ENCODE measurements around the gene SH3TC1.

Gene SH3TC1

GRCh38 chr4:8233672-8234484 is 34.8 kb downstream of the SH3TC1 start:
- H3K4me1 ChIP-seq (ENCODE audit: insufficient read depth, insufficient read length): peaks cover 3% of the 10 kb centered on the region
- no peaks in the 10 kb centered on the region for H3K9me3 ChIP-seq (ENCODE audit: insufficient read depth, low read length)
- no peak overlapping the region for H3K4me3 ChIP-seq (ENCODE audit: insufficient read length, low read depth)
- H3K36me3 ChIP-seq (ENCODE audit: insufficient read depth, insufficient read length, low read length): no peaks in the 10 kb centered on the region
- peaks cover 3% of the 10 kb centered on the region for H3K27me3 ChIP-seq (ENCODE audit: insufficient read depth, insufficient read length)
- DNase-seq (ENCODE audit: low read depth, low spot score): no peak
- H3K9ac ChIP-seq (ENCODE audit: insufficient read length, low read depth): no peak overlapping the region
- TF ChIP-seq ZNF274 (IDR thresholded peaks at IDR 0.05; ENCODE audit: low read depth, low read length): no peak
- TF ChIP-seq YY1 (IDR thresholded peaks at IDR 0.05; ENCODE audit: insufficient read depth, insufficient read length): no peak
- no peak for TF ChIP-seq SUZ12 (IDR thresholded peaks at IDR 0.05; ENCODE audit: extremely low read depth, insufficient read depth, insufficient read length)

GRCh38 chr4:8234715-8235114 is 35.6 kb downstream of the SH3TC1 start:
- Histone ChIP-seq H3K4me1 (ENCODE audit: insufficient read depth, insufficient read length) (peaks cover 9% of the 10 kb centered on the region), H3K4me3 (ENCODE audit: insufficient read length, low read depth) (no peak overlapping the region), H3K9me3 (ENCODE audit: insufficient read depth, low read length) (no peaks in the 10 kb centered on the region), H3K27me3 (ENCODE audit: insufficient read depth, insufficient read length) (peaks cover 3% of the 10 kb centered on the region), H3K9ac (ENCODE audit: insufficient read length, low read depth) (no peak overlapping the region), H3K36me3 (ENCODE audit: insufficient read depth, insufficient read length, low read length) (no peaks in the 10 kb centered on the region)
- no peak for TF ChIP-seq YY1 (IDR thresholded peaks at IDR 0.05; ENCODE audit: insufficient read depth, insufficient read length)
- DNase-seq (ENCODE audit: low read depth, low spot score): no peak

- Histone ChIP-seq H3K9me3 (ENCODE audit: insufficient read depth, low read length) (no peaks in the 10 kb centered on the region), H3K9ac (ENCODE audit: insufficient read length, low read depth) (no peak overlapping the region), H3K4me1 (ENCODE audit: insufficient read depth, insufficient read length) (peaks cover 9% of the 10 kb centered on the region), H3K36me3 (ENCODE audit: insufficient read depth, insufficient read length, low read length) (no peaks in the 10 kb centered on the region), H3K4me3 (ENCODE audit: insufficient read length, low read depth) (no peak overlapping the region), H3K27me3 (ENCODE audit: insufficient read depth, insufficient read length) (peaks cover 3% of the 10 kb centered on the region)
- no peak for TF ChIP-seq SUZ12 (IDR thresholded peaks at IDR 0.05; ENCODE audit: extremely low read depth, insufficient read depth, insufficient read length)
- TF ChIP-seq ZNF274 (IDR thresholded peaks at IDR 0.05; ENCODE audit: low read depth, low read length): no peak
- TF ChIP-seq YY1 (IDR thresholded peaks at IDR 0.05; ENCODE audit: insufficient read depth, insufficient read length): no peak
- no peak for DNase-seq (ENCODE audit: low read depth, low spot score)
Observed at GRCh38 chr4:8235224-8235623, 36.1 kb downstream of the SH3TC1 start.

- no peak for TF ChIP-seq YY1 (IDR thresholded peaks at IDR 0.05; ENCODE audit: insufficient read depth, insufficient read length)
- TF ChIP-seq SUZ12 (IDR thresholded peaks at IDR 0.05; ENCODE audit: extremely low read depth, insufficient read depth, insufficient read length): no peak
- TF ChIP-seq ZNF274 (IDR thresholded peaks at IDR 0.05; ENCODE audit: low read depth, low read length): no peak
- Histone ChIP-seq H3K27me3 (ENCODE audit: insufficient read depth, insufficient read length) (peaks cover 3% of the 10 kb centered on the region), H3K9ac (ENCODE audit: insufficient read length, low read depth) (no peak overlapping the region), H3K4me3 (ENCODE audit: insufficient read length, low read depth) (no peak overlapping the region), H3K4me1 (ENCODE audit: insufficient read depth, insufficient read length) (peaks cover 9% of the 10 kb centered on the region), H3K36me3 (ENCODE audit: insufficient read depth, insufficient read length, low read length) (no peaks in the 10 kb centered on the region), H3K9me3 (ENCODE audit: insufficient read depth, low read length) (no peaks in the 10 kb centered on the region)
- no peak for DNase-seq (ENCODE audit: low read depth, low spot score)
Observed at GRCh38 chr4:8235686-8236085, 36.6 kb downstream of the SH3TC1 start.

- no peaks in the 10 kb centered on the region for H3K36me3 ChIP-seq (ENCODE audit: insufficient read depth, insufficient read length, low read length)
- H3K27me3 ChIP-seq (ENCODE audit: insufficient read depth, insufficient read length): peaks cover 3% of the 10 kb centered on the region
- H3K9me3 ChIP-seq (ENCODE audit: insufficient read depth, low read length): no peaks in the 10 kb centered on the region
- H3K4me1 ChIP-seq (ENCODE audit: insufficient read depth, insufficient read length): peaks cover 9% of the 10 kb centered on the region
- TF ChIP-seq YY1 (IDR thresholded peaks at IDR 0.05; ENCODE audit: insufficient read depth, insufficient read length) (no peak), SUZ12 (IDR thresholded peaks at IDR 0.05; ENCODE audit: extremely low read depth, insufficient read depth, insufficient read length) (no peak), ZNF274 (IDR thresholded peaks at IDR 0.05; ENCODE audit: low read depth, low read length) (no peak)
- H3K4me3 ChIP-seq (ENCODE audit: insufficient read length, low read depth): no peak overlapping the region
- DNase-seq (ENCODE audit: low read depth, low spot score): no peak
- H3K9ac ChIP-seq (ENCODE audit: insufficient read length, low read depth): no peak overlapping the region
Observed at GRCh38 chr4:8236106-8236919, 37.2 kb downstream of the SH3TC1 start.

GRCh38 chr4:8236920-8237195 is 37.8 kb downstream of the SH3TC1 start:
- no peaks in the 10 kb centered on the region for H3K36me3 ChIP-seq (ENCODE audit: insufficient read depth, insufficient read length, low read length)
- no peaks in the 10 kb centered on the region for H3K9me3 ChIP-seq (ENCODE audit: insufficient read depth, low read length)
- H3K4me3 ChIP-seq (ENCODE audit: insufficient read length, low read depth): no peak overlapping the region
- DNase-seq (ENCODE audit: low read depth, low spot score): no peak
- TF ChIP-seq ZNF274 (IDR thresholded peaks at IDR 0.05; ENCODE audit: low read depth, low read length): no peak
- no peak for TF ChIP-seq YY1 (IDR thresholded peaks at IDR 0.05; ENCODE audit: insufficient read depth, insufficient read length)
- TF ChIP-seq SUZ12 (IDR thresholded peaks at IDR 0.05; ENCODE audit: extremely low read depth, insufficient read depth, insufficient read length): no peak
- H3K4me1 ChIP-seq (ENCODE audit: insufficient read depth, insufficient read length): peaks cover 9% of the 10 kb centered on the region
- H3K9ac ChIP-seq (ENCODE audit: insufficient read length, low read depth): no peak overlapping the region
- peaks cover 3% of the 10 kb centered on the region for H3K27me3 ChIP-seq (ENCODE audit: insufficient read depth, insufficient read length)

GRCh38 chr4:8237256-8237989 is 38.3 kb downstream of the SH3TC1 start:
- Histone ChIP-seq H3K27me3 (ENCODE audit: insufficient read depth, insufficient read length) (peaks cover 3% of the 10 kb centered on the region), H3K4me3 (ENCODE audit: insufficient read length, low read depth) (no peak overlapping the region), H3K36me3 (ENCODE audit: insufficient read depth, insufficient read length, low read length) (no peaks in the 10 kb centered on the region), H3K9ac (ENCODE audit: insufficient read length, low read depth) (no peak overlapping the region), H3K9me3 (ENCODE audit: insufficient read depth, low read length) (no peaks in the 10 kb centered on the region), H3K4me1 (ENCODE audit: insufficient read depth, insufficient read length) (peaks cover 13% of the 10 kb centered on the region)
- DNase-seq (ENCODE audit: low read depth, low spot score): no peak
- TF ChIP-seq SUZ12 (IDR thresholded peaks at IDR 0.05; ENCODE audit: extremely low read depth, insufficient read depth, insufficient read length) (no peak), YY1 (IDR thresholded peaks at IDR 0.05; ENCODE audit: insufficient read depth, insufficient read length) (no peak), ZNF274 (IDR thresholded peaks at IDR 0.05; ENCODE audit: low read depth, low read length) (no peak)

Measured in NT2/D1 (cell line).